ENCODE measurements around the gene IMMP2L. TPM values are rescaled to one million over a fixed set of nuclear protein-coding genes. Genes with fewer than 3 reads are reported as not detected.
A peak's percentile ranks its signal among the peaks of the same experiment; 100 is the strongest.

The IMMP2L gene
- total RNA-seq, 1 experiment from 2014 or later: 28.7 TPM

DNA sequence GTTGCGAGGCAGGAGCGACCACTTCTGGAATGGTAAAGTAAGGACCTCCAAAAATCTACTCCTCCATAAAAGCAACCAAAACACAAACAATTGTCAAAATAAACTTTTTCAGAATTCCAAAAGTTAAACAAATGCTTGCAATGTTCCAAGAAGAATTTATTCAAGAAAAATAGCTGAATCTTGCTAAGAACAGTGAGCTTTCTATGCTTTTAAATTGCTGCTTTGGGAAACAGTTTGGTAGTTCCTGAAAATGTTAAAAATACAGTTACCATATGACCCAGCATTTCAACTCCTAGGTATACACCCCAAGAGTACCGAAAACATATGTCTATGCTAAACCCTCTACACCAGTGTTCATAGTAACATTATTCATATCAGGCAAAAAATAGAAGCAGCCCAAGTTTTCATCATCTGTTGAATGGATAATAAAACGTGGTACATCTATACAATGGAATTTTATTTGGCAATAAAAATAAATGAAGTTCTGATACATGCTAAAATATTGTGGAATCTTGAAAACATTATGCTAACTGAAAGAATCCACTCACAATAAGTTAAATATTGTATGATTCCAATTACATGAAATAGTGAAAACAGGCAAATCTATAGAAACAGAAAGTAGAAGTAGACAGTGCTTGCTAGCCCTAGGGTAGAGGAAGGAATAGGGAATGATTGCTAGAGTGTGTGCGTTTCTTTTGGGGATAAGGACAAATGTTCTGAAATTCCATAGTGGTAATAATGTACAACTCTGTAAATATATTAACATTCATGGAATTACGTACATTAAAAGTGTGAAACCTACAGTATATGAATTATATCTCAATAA is 414.4 kb downstream of the IMMP2L start:
- no peak for DNase-seq (ENCODE audit: low spot score)
- in situ Hi-C loops (cut with HindIII; ENCODE audit: low sequenced_read_pairs): no loop called here

DNA sequence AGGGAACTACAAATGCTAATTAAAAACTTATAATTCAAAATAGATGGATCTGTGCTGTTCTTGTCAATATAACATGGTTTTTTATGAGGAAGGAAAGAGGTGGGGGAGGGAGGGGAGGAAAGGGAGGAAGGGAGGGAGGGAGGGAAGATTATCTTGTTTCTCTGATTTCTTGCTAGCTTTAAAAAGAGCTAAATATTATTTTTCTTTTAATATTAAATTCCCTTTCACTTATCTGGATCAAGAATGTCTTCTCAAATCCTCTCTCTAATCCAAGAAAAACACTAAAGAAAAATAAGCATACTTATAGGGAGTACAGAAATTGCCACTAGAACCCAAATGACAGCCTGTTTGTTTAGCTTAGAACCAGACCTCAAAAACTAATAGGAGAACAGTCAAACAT is 416.2 kb downstream of the IMMP2L start:
- in situ Hi-C loops (cut with HindIII; ENCODE audit: low sequenced_read_pairs): no loop called here
- DNase-seq (ENCODE audit: low spot score): no peak

DNA sequence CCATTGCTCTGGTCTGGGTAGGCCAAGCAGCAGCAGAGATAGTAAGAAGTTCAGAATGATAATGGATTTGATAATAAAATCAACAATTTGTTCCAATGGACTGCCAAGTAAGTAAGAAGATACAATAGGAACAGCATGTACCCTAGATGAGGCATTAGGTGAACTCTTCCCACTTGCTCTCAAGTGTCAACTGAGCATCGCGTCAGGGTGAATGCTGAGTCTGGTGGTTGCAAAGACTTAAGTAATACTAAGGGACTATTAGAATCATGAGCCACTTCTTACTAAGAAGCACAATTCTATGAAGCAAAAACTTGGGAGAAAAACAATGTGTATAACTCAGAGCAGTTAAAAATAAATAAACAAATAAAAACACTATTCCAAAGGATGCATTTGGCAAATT is 416.8 kb downstream of the IMMP2L start:
- no peak for DNase-seq (ENCODE audit: low spot score)
- in situ Hi-C loops (cut with HindIII; ENCODE audit: low sequenced_read_pairs): no loop called here

DNA sequence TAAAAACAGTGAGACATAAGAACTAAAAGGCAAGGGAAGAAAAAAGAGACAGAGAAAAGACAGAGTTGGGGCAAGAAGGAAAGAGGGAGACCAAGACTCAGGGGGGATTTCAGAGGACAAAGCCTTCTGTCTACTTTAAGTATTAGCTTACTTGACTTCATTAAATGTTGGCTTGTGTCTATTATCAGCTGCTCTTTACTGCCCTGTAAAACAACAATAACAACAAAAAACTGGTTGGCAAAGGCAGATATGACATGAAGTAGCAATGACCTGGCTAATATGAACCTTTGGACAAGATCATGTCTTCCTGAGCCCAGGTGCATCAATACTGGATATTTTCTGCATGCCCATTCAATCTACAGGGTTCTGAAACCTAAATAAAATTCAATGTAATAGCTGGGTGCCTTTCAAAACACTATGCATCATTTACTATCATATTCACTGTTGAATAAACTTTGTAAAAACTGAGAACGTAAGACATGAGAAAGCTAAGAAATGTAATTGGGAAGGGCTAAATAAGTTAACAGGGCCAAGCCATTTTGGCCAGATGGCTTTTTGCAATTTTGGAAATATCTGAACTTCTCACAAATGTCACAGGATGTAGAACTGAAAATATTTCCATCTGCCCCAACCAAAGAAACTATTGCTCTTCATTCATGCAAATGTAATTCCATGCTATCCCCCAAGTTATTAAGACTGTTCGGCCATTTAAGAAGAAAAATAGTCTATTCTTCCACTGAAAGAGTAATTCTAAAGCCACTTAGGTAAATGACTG is 422.0 kb downstream of the IMMP2L start:
- peak; percentile 82 for DNase-seq (ENCODE audit: low spot score)
- in situ Hi-C loops (cut with HindIII; ENCODE audit: low sequenced_read_pairs): no loop called here

DNA sequence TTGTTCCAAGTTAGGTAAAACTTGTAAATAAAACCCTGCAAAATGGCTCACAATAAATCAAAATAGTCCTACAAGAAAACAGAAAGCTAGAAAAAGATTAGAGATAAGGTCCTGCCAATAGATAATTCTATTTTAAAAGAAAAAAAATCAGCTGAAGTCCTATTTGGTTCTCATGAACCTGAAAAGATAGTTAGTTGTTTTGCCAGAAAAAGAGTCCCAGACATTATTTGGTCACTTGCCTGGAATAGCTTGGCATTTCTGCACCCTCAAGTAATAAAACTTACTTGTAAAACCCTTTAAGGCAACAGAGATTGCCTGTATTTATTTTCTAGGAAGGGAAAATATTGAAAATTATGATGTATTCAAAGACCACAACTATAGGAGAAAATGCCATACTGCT is 423.7 kb downstream of the IMMP2L start:
- DNase-seq (ENCODE audit: low spot score): peak; percentile 27
- in situ Hi-C loops (cut with HindIII; ENCODE audit: low sequenced_read_pairs): no loop called here

DNA sequence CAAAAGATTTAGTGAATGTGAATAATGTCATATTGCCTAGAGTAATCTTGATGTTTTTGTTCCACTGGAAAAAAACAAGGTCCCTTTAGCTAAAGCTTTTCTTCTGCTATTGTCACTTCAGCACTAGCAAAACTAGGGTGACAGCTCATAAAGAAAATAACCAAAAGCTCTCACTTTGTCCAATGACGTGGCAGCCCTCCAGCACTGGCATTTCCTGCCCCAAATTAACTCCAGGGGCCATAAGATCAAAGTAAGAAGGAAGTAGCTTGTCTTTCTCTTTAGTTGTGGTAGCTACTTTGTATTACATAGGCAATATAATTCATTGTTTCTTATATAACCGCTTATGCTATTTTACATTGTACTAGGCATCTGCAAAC is 424.1 kb downstream of the IMMP2L start:
- in situ Hi-C loops (cut with HindIII; ENCODE audit: low sequenced_read_pairs): no loop called here
- peak; percentile 46 for DNase-seq (ENCODE audit: low spot score)

DNA sequence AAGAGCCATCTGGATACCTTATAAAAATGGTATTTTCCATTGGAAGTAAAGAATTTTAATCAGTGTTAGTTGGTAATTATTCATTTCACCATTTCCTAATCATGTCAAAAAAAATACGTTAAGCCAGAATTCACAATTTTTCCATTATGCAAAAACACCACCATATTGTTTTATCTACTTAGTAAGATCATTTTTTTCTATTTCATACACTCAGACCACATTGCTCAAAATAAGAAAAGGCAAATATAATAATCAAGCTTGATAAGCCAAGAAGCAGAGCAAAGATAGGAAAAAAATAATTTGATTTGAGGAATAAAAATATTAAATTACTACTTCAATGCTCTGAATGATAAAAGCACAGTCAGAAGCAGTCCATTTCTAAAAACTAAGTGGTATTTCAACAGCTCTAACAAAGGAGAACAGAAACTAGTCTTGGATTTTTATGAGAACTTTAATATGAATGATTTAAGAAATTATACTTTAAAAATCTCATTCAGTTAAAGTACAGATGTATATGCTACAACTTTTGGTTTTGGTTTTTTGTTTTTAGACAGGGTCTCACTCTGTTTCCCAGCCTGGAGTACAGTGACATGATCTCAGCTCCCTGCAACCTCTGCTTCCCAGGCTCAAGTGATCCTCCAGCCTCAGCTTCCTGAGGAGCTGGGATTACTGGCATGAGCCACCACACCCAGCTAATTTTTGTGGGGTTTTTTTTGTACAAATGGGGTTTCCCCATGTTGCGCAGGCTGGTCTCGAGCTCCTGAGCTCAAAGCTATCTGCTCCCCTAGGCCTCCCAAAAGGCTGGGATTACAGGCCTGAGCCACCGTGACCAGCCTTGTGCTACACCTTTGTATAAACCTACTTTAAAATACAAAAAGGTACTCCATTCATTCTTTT is 424.7 kb downstream of the IMMP2L start:
- DNase-seq (ENCODE audit: low spot score): no peak
- in situ Hi-C loops (cut with HindIII; ENCODE audit: low sequenced_read_pairs): no loop called here

DNA sequence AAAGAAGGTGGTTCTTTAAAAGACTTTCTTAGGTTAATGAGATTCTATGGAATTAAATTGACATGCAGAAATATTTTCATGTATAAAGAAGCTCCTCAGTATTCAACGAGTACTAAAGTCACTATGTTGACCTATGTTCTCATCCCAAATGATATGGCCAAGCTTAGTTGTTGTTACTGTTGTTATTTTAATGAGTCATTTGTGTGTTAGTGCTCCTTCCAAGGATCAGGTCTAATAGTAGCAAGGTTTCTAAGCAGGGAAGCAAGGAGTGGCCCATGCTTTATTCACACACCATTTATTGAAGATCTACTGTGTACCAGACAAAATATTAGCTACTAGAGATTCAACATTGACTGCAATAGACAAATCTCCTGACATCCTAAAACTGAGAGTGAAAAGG is 429.5 kb downstream of the IMMP2L start:
- in situ Hi-C loops (cut with HindIII; ENCODE audit: low sequenced_read_pairs): no loop called here
- DNase-seq (ENCODE audit: low spot score): no peak

DNA sequence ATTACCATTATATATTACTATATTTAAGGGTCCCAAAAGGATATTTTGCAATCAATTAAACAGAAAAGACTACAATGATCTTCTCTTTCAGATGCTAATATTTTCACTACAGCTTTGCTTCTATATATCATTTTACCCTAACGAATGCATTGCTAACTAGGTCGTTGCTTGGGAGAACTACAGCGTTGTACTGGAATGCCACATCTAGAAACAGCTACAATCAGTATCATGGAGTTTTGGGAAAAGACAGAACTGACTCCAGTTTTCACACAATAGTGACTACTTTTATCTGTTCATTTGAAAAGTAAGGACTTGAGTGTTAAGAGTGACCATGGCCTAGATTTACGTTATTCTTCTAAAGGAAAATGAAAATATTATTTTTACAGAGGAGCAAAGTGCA is 432.9 kb downstream of the IMMP2L start:
- in situ Hi-C loops (cut with HindIII; ENCODE audit: low sequenced_read_pairs): no loop called here
- no peak for DNase-seq (ENCODE audit: low spot score)

DNA sequence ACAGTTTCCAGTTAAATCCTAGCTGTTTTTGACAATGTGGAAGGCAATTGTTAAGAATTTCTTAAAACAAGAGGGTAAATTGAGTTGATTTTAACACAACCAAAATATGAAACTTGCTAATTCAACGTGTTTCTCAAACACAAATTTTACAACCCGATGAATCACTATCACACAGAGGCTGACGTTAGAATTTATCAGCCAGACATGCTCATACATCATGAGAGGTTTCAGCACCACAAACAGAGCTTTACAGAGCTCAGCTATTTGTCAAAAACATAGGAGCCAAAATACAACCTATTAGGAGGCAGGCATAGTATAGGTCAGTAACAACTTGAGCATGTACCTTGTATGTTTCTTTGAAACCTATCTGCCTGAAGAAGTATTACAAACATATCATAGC is 435.3 kb downstream of the IMMP2L start:
- in situ Hi-C loops (cut with HindIII; ENCODE audit: low sequenced_read_pairs): no loop called here
- no peak for DNase-seq (ENCODE audit: low spot score)

DNA sequence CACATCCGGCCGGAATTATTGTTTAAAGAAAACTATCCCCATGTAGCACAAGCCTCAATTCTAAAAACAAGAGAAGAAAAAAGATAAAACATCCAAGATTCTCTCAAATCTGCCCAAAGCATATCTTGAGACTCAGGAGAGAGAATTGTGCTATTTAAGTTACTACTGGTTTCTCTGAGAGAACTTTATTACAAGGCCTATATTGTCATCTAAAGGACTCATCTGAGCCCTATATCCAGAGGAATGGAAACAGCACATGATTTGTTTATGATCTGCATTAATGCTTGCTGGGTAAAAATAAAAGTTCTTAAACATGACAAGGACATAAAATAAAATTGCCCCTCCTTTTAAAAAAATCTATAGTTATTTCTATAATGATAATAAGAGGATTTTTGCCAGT is 446.3 kb downstream of the IMMP2L start:
- no peak for DNase-seq (ENCODE audit: low spot score)
- in situ Hi-C loops (cut with HindIII; ENCODE audit: low sequenced_read_pairs): no loop called here

DNA sequence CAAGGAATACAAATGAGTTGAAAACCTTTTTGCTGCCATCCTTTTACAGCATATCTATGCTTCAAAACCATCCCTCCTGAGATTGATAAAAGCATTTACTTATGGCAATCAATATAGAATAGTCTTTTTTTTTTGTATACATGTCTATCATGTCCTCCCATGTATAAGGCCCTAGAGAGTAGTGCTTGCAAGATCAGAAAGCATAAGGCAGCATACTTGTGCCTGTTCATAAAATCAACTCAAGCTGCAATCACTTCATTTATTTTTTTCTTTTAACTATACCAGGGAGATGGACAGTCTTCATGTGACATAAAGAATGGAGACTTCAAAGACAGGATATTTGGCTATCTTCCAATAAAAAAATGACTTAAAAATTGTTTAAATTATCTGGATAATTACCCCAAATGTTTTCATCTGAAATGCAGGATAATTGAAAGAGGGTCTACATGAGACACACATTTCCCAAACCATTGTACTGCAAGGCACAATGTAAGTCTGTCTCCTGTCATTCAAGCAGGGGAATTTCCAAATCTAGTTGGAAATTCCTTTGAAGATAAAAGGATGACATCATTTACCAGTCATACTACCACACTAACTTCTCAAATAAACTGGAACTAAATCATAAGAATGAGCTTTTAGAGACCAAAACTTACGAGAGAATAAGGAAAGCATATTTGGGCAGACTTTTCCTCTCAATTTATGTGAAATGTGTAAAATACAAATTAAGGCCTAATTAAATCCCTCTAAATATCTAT is 448.9 kb downstream of the IMMP2L start:
- in situ Hi-C loops (cut with HindIII; ENCODE audit: low sequenced_read_pairs): no loop called here
- no peak for DNase-seq (ENCODE audit: low spot score)

DNA sequence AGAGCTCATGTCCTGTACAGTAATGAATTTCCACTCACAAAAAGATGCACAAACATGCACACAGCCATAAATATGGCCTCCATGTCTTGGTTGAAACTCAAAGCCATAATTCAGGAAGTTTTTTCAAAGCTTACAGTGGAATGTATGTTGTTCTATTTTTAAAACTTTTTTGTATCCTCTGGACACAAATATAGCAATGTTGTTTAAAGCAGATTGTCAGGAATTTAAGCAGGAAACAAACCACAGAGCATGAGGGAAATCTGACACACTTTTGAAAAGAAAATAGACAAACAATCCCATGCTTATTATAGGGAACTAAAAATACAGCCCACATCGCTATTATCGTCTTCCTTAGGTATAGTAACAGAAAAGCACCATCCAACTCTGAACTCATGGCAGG is 449.9 kb downstream of the IMMP2L start:
- in situ Hi-C loops (cut with HindIII; ENCODE audit: low sequenced_read_pairs): no loop called here
- DNase-seq (ENCODE audit: low spot score): no peak

DNA sequence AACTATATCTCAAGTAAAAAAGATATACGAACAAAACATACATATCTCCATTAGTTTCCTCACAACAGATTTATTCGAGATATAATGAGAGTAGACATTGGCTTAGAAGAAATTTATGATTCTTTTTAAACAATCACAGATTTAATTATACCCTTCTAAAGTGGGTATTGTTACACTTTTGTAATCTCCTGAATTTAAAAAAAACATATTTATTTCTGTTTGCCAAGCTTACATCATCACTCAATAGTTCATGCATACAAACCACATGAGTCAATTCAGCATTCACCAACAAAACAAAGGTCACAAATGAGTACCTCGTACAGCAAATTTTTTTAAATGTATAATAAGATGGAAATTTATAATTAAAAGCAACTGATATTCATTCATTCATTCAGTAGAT is 453.8 kb downstream of the IMMP2L start:
- no peak for DNase-seq (ENCODE audit: low spot score)
- in situ Hi-C loops (cut with HindIII; ENCODE audit: low sequenced_read_pairs): no loop called here

DNA sequence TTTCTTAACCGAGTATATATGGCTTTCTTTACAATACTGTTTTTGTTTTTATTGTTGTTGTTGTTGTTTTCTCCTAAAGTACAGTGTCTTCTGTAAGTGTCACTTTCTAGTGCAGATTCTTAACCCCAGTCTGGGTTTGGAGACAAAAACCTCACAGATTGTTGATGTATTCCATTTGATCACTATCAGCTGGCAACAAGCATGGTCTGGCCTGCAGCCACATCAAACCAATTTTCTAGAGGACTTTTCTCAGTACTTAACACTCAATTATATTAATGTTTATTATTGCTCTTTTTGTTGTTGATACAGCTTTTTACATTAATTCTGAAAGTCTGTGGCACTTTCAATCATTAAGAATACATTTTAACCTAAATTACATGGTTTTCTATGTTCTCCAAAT is 454.3 kb downstream of the IMMP2L start:
- no peak for DNase-seq (ENCODE audit: low spot score)
- in situ Hi-C loops (cut with HindIII; ENCODE audit: low sequenced_read_pairs): no loop called here

DNA sequence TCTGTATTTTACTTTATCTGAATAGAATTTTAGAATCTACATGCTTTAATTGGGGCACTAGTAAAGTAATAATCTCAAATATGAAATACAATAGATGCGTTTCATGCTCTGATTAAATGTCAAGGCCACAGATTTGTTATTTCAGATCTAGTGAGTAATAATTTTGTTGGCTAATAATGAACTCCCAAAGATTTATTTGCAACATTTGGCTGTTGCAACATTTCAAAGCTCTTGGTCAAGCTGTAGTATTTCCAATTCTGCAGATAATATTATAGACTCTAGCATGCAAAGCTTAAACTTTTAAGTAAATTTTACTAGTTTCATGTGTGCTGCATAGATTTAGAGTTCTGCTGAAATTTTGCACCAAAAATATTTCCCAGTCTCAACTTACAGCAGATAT is 454.7 kb downstream of the IMMP2L start:
- in situ Hi-C loops (cut with HindIII; ENCODE audit: low sequenced_read_pairs): no loop called here
- DNase-seq (ENCODE audit: low spot score): no peak

DNA sequence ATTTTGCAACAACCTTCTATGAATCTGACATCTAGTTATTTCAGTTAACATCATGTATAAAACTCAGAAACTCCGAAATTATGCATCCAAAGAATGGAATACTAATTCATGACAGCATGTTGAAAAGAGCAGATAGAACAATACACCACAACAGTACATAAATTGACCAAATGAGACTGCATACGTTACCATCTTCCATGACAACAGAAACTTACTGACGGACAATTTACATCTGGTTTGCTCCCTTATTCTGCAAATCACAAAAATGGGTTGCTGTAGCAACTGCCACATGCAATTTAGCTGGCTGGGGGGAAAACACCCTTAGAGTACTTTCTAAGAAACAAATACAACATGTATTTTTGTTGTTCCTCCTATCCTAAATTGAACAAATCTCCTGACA is 457.0 kb downstream of the IMMP2L start:
- in situ Hi-C loops (cut with HindIII; ENCODE audit: low sequenced_read_pairs): no loop called here
- no peak for DNase-seq (ENCODE audit: low spot score)

DNA sequence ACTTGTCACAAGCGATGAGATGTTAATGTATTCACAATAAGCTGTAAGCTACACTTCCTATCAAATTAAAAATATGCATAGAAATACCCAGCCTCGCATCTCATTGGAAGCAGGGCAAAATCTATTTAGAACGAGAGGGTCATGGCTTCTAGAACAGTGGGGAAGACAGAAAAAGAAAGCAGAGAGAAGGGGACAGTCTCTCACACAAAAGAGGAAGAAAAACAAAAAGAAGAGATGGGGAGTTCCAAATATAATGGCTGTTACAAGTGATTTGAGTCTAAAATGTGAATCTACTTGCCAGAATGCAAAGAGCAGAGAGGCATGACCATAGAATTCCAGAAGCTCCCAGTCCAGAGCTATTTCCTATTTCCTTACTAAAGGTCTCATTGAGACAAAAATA is 457.6 kb downstream of the IMMP2L start:
- in situ Hi-C loops (cut with HindIII; ENCODE audit: low sequenced_read_pairs): no loop called here
- no peak for DNase-seq (ENCODE audit: low spot score)

DNA sequence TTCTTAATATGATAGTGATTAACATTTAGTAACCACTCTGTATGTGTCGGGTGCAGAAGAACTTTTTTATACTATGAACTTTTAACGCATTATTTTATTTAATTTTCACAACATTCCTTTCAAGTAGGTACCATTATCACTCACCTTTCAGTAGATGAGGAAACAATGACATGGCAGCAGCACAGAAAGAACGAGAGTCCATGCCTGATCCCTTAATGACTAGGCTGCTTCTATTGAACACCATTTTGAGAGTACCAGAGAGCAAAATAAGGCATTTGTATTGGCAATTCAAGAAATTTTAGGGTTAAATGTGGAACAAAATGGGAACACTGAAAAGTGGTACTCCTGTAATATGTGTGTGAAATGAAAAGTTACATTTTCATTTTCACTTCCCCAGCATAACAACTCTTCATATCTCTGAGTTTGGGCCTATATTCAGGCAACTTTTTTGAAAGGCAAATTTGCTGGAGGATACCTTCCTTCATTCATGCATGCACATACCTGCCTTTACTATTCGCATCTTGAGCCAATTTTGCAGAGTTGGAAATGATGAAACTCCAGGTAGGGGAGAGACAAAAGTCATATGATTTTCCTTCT is 458.5 kb downstream of the IMMP2L start:
- in situ Hi-C loops (cut with HindIII; ENCODE audit: low sequenced_read_pairs): no loop called here

More for the DNA sequence above, 458.5 kb downstream of the IMMP2L start:
- DNase-seq (ENCODE audit: low spot score): no peak
